Stimulated activated naive B cell treated with anti-CD40 and anti-IgM and Interleukin-4, amounts not matched to agents 10 μg/mL and 1 μg/mL and 100 μg/mL, for 72 hours (primary cell): Measurements from ENCODE around the gene GTF3C5.
"Not testable (repeated sequence)": the region's sequence is repeated elsewhere in the genome, so short reads cannot be mapped to it uniquely, and the experiment has no call there.

ENCODE experiments used
- ATAC-seq, 2 donors: fragments of 150-1000 bp; cut with Tn5 transposase; replicated peaks; 2 replicates each; pipeline ENCODE4 v1.10.0; 2021; ENCODE audit warnings: moderate library complexity in 1 of 2
- DNase-seq: peaks from one replicate; pipeline ENCODE4 v3.0.0; 2021
- H3K27ac Mint-ChIP-seq: one replicate; pipeline ENCODE4 v1.8.0; 2022; ENCODE audit warnings: mild to moderate bottlenecking, mixed read lengths
- H3K27me3 Mint-ChIP-seq, 2 donors: one replicate each; pipeline ENCODE4 v1.8.0; 2022; ENCODE audit warnings: mixed read lengths in 2 of 2
- H3K36me3 Mint-ChIP-seq, 2 donors: one replicate each; pipeline ENCODE4 v1.8.0; 2022; ENCODE audit warnings: mixed read lengths in 2 of 2, mild to moderate bottlenecking in 1 of 2
- H3K4me1 Mint-ChIP-seq, 2 donors: one replicate each; pipeline ENCODE4 v1.8.0; 2022; ENCODE audit warnings: mixed read lengths in 2 of 2, mild to moderate bottlenecking in 1 of 2
- H3K4me3 Mint-ChIP-seq, 2 donors: one replicate each; pipeline ENCODE4 v1.8.0; 2022; ENCODE audit warnings: mild to moderate bottlenecking in 2 of 2, mixed read lengths in 2 of 2, moderate library complexity in 1 of 2
- H3K9me3 Mint-ChIP-seq, 2 donors: one replicate each; pipeline ENCODE4 v1.8.0; 2022; ENCODE audit warnings: mixed read lengths in 2 of 2, mild to moderate bottlenecking in 1 of 2

The GTF3C5 gene

GRCh38 chr9:133059623-133060022 is 28.8 kb downstream of the GTF3C5 start:
- Mint-ChIP-seq H3K36me3 (peaks cover 38 to 39% of the 10 kb centered on the region in 2 donors), H3K27me3 (no peaks in the 10 kb centered on the region), H3K27ac (no peak overlapping the region), H3K9me3 (no peaks in the 10 kb centered on the region), H3K4me3 (no peak overlapping the region), H3K4me1 (peaks cover 19 to 34% of the 10 kb centered on the region in 2 donors)
- no peak for DNase-seq
- ATAC-seq: no peak

DNA sequence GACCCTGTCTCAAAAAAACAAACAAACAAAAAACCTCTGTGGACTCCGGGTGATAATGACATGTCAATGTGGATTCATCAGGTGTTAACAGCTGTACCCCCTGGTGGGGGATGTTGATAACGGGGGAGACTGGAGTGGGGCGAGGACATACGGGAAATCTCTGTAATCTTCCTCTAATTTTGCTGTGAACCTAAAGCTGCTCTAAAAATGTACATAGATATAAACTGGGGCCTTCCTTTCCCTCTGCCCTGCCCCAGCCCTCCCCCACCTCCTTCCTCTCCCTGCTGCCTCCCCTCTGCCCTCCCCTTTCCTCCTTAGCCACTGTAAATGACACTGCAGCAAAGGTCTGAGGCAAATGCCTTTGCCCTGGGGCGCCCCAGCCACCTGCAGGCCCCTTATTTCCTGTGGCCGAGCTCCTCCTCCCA is 29.6 kb downstream of the GTF3C5 start:
- H3K27me3 Mint-ChIP-seq: no peaks in the 10 kb centered on the region
- ATAC-seq (peak; percentile 45 to 47), DNase-seq (no peak)
- H3K4me1 Mint-ChIP-seq: peaks cover 19 to 34% of the 10 kb centered on the region in 2 donors
- peaks cover 30 to 33% of the 10 kb centered on the region in 2 donors for H3K36me3 Mint-ChIP-seq
- H3K9me3 Mint-ChIP-seq: no peaks in the 10 kb centered on the region
- no peak overlapping the region for H3K27ac Mint-ChIP-seq
- no peak overlapping the region for H3K4me3 Mint-ChIP-seq

DNA sequence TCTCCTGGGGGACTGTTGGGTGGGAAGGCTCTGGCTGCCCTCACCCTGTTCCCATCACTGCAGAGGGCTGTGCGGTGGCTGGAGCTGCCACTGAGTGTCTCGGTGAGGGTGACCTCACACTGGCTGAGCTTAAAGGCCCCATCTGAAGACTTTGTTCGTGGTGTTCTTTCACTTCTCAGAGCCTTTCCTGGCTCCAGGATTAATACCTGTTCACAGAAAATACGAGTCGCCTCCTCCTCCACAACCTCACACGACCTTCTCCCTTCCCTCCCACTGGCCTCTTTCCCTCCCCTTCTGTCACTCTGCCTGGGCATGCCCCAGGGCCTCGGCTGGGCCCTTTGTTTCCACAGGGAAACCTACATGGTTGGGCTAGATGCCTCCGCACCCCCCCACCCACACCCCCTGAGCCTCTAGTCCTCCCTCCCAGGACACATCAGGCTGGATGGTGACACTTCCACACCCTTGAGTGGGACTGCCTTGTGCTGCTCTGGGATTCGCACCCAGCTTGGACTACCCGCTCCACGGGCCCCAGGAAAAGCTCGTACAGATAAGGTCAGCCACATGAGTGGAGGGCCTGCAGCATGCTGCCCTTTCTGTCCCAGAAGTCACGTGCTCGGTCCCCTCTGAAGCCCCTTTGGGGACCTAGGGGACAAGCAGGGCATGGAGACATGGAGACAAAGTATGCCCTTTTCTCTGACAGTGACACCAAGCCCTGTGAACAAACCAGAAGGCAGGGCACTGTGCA is 30.4 kb downstream of the GTF3C5 start:
- H3K27ac Mint-ChIP-seq, DNase-seq, H3K4me3 Mint-ChIP-seq, H3K27me3 Mint-ChIP-seq, H3K9me3 Mint-ChIP-seq: not testable (repeated sequence)
- peak; percentile 27 to 48 for ATAC-seq
- Mint-ChIP-seq H3K36me3 (peaks cover 24 to 26% of the 10 kb centered on the region in 2 donors), H3K4me1 (peaks cover 19 to 34% of the 10 kb centered on the region in 2 donors)

GRCh38 chr9:133061764-133062145 is 31.0 kb downstream of the GTF3C5 start, which contains the start of gene CEL:
CEL (plus strand) TSS chr9:133061981; CDS start chr9:133062003, 22 bp downstream.
- not testable (repeated sequence) for H3K9me3 Mint-ChIP-seq, H3K27me3 Mint-ChIP-seq, H3K4me3 Mint-ChIP-seq, H3K27ac Mint-ChIP-seq, DNase-seq, ATAC-seq
- Mint-ChIP-seq H3K4me1 (peaks cover 19 to 34% of the 10 kb centered on the region in 2 donors), H3K36me3 (peaks cover 18 to 20% of the 10 kb centered on the region in 2 donors)

GRCh38 chr9:133062569-133062968 is 31.8 kb downstream of the GTF3C5 start:
- not testable (repeated sequence) for DNase-seq, ATAC-seq, H3K9me3 Mint-ChIP-seq, H3K27me3 Mint-ChIP-seq, H3K4me3 Mint-ChIP-seq, H3K27ac Mint-ChIP-seq
- peaks cover 16% of the 10 kb centered on the region in 2 donors for H3K36me3 Mint-ChIP-seq
- peaks cover 19 to 34% of the 10 kb centered on the region in 2 donors for H3K4me1 Mint-ChIP-seq

- DNase-seq: no peak
- Mint-ChIP-seq H3K4me3 (no peak overlapping the region), H3K9me3 (no peaks in the 10 kb centered on the region), H3K27me3 (no peaks in the 10 kb centered on the region), H3K4me1 (peaks cover 18 to 31% of the 10 kb centered on the region in 2 donors), H3K36me3 (peaks cover 11% of the 10 kb centered on the region in 2 donors), H3K27ac (peak overlapping the region; percentile 67)
- ATAC-seq: no peak
Measured at GRCh38 chr9:133063159-133063499, 32.3 kb downstream of the GTF3C5 start.

DNA sequence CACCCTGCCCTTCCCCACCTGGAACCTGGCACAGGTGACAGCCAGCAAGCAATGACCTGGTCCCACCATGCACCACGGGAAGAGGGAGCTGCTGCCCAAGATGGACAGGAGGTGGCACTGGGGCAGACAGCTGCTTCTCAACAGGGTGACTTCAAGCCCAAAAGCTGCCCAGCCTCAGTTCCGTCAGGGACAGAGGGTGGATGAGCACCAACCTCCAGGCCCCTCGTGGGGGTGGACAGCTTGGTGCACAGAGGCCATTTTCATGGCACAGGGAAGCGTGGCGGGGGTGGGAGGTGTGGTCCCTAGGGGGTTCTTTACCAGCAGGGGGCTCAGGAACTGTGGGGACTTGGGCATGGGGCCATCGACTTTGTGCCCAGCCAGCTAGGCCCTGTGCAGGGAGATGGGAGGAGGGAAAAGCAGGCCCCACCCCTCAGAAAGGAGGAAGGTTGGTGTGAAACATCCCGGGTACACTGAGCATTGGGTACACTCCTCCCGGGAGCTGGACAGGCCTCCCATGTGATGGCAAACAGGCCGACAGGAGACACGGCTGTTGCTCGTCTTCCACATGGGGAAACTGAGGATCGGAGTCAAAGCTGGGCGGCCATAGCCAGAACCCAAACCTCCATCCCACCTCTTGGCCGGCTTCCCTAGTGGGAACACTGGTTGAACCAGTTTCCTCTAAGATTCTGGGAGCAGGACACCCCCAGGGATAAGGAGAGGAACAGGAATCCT is 32.9 kb downstream of the GTF3C5 start:
- ATAC-seq (no peak), DNase-seq (no peak)
- no peaks in the 10 kb centered on the region for H3K9me3 Mint-ChIP-seq
- H3K4me3 Mint-ChIP-seq: no peak overlapping the region
- H3K4me1 Mint-ChIP-seq: peaks cover 14 to 25% of the 10 kb centered on the region in 2 donors
- peaks cover 5% of the 10 kb centered on the region in 2 donors for H3K36me3 Mint-ChIP-seq
- no peaks in the 10 kb centered on the region for H3K27me3 Mint-ChIP-seq
- H3K27ac Mint-ChIP-seq: peak overlapping the region; percentile 67

DNA sequence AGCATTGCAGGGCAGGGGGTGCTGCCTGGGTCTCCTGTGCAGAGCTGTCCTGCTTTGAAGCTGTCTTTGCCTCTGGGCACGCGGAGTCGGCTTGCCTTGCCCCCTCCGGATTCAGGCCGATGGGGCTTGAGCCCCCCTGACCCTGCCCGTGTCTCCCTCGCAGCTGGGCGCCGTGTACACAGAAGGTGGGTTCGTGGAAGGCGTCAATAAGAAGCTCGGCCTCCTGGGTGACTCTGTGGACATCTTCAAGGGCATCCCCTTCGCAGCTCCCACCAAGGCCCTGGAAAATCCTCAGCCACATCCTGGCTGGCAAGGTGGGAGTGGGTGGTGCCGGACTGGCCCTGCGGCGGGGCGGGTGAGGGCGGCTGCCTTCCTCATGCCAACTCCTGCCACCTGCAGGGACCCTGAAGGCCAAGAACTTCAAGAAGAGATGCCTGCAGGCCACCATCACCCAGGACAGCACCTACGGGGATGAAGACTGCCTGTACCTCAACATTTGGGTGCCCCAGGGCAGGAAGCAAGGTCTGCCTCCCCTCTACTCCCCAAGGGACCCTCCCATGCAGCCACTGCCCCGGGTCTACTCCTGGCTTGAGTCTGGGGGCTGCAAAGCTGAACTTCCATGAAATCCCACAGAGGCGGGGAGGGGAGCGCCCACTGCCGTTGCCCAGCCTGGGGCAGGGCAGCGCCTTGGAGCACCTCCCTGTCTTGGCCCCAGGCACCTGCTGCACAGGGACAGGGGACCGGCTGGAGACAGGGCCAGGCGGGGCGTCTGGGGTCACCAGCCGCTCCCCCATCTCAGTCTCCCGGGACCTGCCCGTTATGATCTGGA is 33.7 kb downstream of the GTF3C5 start:
- Mint-ChIP-seq H3K9me3 (no peaks in the 10 kb centered on the region), H3K4me3 (no peak overlapping the region), H3K36me3 (no peaks in the 10 kb centered on the region), H3K27me3 (no peaks in the 10 kb centered on the region), H3K27ac (no peak overlapping the region), H3K4me1 (peaks cover 6 to 18% of the 10 kb centered on the region in 2 donors)
- ATAC-seq (no peak), DNase-seq (no peak)

DNA sequence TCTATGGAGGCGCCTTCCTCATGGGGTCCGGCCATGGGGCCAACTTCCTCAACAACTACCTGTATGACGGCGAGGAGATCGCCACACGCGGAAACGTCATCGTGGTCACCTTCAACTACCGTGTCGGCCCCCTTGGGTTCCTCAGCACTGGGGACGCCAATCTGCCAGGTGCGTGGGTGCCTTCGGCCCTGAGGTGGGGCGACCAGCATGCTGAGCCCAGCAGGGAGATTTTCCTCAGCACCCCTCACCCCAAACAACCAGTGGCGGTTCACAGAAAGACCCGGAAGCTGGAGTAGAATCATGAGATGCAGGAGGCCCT is 34.2 kb downstream of the GTF3C5 start:
- Mint-ChIP-seq H3K27me3 (no peaks in the 10 kb centered on the region), H3K4me1 (peaks cover 2 to 12% of the 10 kb centered on the region in 2 donors), H3K27ac (no peak overlapping the region), H3K4me3 (no peak overlapping the region), H3K9me3 (no peaks in the 10 kb centered on the region), H3K36me3 (no peaks in the 10 kb centered on the region)
- ATAC-seq (no peak), DNase-seq (no peak)

GRCh38 chr9:133066181-133066983 is 35.6 kb downstream of the GTF3C5 start:
- H3K36me3 Mint-ChIP-seq: peaks cover 0 to 3% of the 10 kb centered on the region in 2 donors
- no peaks in the 10 kb centered on the region for H3K4me1 Mint-ChIP-seq
- H3K9me3 Mint-ChIP-seq: no peaks in the 10 kb centered on the region
- ATAC-seq (no peak), DNase-seq (no peak)
- H3K4me3 Mint-ChIP-seq: no peak overlapping the region
- no peaks in the 10 kb centered on the region for H3K27me3 Mint-ChIP-seq
- H3K27ac Mint-ChIP-seq: no peak overlapping the region

- ATAC-seq (no peak), DNase-seq (no peak)
- Mint-ChIP-seq H3K27me3 (no peaks in the 10 kb centered on the region), H3K9me3 (no peaks in the 10 kb centered on the region), H3K4me3 (no peak overlapping the region), H3K27ac (no peak overlapping the region), H3K4me1 (no peaks in the 10 kb centered on the region), H3K36me3 (peaks cover 0 to 6% of the 10 kb centered on the region in 2 donors)
Measured at GRCh38 chr9:133067006-133067405, 36.2 kb downstream of the GTF3C5 start.

- Mint-ChIP-seq H3K27me3 (no peaks in the 10 kb centered on the region), H3K4me1 (no peaks in the 10 kb centered on the region), H3K9me3 (no peaks in the 10 kb centered on the region), H3K36me3 (peaks cover 0 to 6% of the 10 kb centered on the region in 2 donors), H3K4me3 (no peak overlapping the region), H3K27ac (no peak overlapping the region)
- ATAC-seq: no peak
- DNase-seq: no peak
Measured at GRCh38 chr9:133067813-133068212, 37.0 kb downstream of the GTF3C5 start.

GRCh38 chr9:133068431-133068830 is 37.6 kb downstream of the GTF3C5 start:
- H3K9me3 Mint-ChIP-seq, H3K27me3 Mint-ChIP-seq, H3K27ac Mint-ChIP-seq, H3K4me1 Mint-ChIP-seq, DNase-seq, ATAC-seq, H3K36me3 Mint-ChIP-seq, H3K4me3 Mint-ChIP-seq: not testable (repeated sequence)

DNA sequence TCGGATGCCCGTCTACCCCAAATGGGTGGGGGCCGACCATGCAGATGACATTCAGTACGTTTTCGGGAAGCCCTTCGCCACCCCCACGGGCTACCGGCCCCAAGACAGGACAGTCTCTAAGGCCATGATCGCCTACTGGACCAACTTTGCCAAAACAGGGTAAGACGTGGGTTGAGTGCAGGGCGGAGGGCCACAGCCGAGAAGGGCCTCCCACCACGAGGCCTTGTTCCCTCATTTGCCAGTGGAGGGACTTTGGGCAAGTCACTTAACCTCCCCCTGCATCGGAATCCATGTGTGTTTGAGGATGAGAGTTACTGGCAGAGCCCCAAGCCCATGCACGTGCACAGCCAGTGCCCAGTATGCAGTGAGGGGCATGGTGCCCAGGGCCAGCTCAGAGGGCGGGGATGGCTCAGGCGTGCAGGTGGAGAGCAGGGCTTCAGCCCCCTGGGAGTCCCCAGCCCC is 39.7 kb downstream of the GTF3C5 start:
- ATAC-seq, H3K27me3 Mint-ChIP-seq, H3K36me3 Mint-ChIP-seq, DNase-seq, H3K9me3 Mint-ChIP-seq, H3K27ac Mint-ChIP-seq, H3K4me1 Mint-ChIP-seq, H3K4me3 Mint-ChIP-seq: not testable (repeated sequence)
